Loucy (cell line): ENCODE results near the gene ZBTB8A.
"Not testable (repeated sequence)": the region's sequence is repeated elsewhere in the genome, so short reads cannot be mapped to it uniquely, and the experiment has no call there.

Experiments used
- CTCF ChIP-seq: fragments of 200-600 bp; sonication (generic); conservative IDR thresholded peaks from 2 replicates; pipeline ENCODE4 v1.5.1; 2014; ENCODE audit warnings: mild to moderate bottlenecking, antibody characterized with exemption, low read length
- EZH2phosphoT487 ChIP-seq: fragments of 200-600 bp; IDR thresholded peaks from 2 replicates; pipeline ENCODE4 v1.6.1; 2018; ENCODE audit warnings: antibody characterized with exemption, mild to moderate bottlenecking, moderate library complexity, borderline replicate concordance

DNA sequence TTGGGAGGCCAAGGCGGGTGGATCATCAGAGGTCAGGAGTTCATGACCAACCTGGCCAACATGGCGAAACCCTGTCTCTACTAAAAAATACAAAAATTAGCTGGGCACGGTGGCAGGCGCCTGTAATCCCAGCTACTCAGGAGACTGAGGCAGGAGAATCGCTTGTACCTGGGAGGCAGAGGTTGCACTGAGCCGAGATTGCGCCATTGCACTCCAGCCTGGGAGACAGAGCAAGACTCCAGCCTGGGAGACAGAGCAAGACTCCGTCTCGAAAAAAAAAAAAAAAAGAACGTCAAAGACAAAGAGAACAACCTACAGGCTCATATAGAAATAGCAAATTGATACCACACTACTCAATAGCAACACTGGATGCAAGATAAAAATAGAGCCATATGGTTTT lies 10.7 kb upstream of the ZBTB8A start:
- TF ChIP-seq CTCF, EZH2phosphoT487: not testable (repeated sequence)
